SH-SY5Y (cell line): Measurements from ENCODE around the gene HLA-A.

Source experiments
- GATA2 ChIP-seq: IDR thresholded peaks from 2 replicates; pipeline ENCODE4 v1.6.1; 2011; ENCODE audit warnings: mild to moderate bottlenecking, low read depth, low read length
- GATA3 ChIP-seq: IDR thresholded peaks from 2 replicates; pipeline ENCODE4 v1.6.1; 2011; ENCODE audit warnings: low read depth, mild to moderate bottlenecking, low read length, moderate library complexity

GRCh38 chr6:29899281-29899680 lies 43.1 kb upstream of the HLA-A start:
- no peak for TF ChIP-seq GATA3
- TF ChIP-seq GATA2 = no peak
